CD4-positive, alpha-beta T cell treated with Interleukin-12 subunit alpha and Interleukin-12 subunit beta, for 1 hour (primary cell): Measurements from ENCODE around the gene GRIPAP1.

Experiments used
- DNase-seq: peaks from one replicate; pipeline ENCODE4 v3.0.0-alpha.2; 2020

Gene GRIPAP1

DNA sequence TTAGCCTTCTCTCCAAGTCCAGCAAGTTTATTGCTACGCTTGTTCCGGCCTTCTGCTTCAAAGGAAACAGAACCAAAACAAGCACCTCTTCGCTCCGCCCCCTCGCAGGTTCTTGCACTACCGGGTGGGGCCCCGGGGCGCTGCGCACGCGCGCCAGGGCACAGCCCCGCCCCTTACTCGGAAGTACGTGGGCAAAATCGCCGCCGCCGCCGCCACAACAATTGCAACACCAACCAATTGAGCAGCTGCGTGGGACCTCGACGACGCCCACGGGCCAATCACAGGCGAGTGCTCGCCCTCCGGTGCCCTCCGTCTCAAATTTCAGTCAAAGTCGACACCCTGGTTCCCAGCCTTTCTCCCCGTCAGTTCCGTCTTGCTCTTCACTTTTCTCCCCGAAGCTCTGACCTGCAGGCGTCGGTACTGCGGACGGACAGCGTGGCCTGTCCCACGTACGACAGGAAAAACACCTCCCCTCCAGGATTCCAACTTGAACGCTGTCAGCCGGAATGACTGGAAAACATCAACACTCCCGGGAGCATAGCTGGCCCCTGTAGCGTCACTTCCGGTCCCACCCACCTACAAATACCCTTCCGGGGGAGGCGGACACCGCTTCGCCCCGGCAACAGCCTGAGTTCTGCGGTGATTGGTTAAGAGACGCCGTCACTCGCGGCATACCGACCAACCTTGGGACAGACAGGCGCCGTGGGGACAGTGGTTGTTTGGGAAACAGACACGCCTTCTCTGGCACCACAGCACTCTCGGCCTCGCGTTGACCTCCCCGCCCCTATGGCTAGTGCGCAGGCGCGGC, 44.0 kb downstream of the GRIPAP1 start:
- DNase-seq = peak; percentile 96

DNA sequence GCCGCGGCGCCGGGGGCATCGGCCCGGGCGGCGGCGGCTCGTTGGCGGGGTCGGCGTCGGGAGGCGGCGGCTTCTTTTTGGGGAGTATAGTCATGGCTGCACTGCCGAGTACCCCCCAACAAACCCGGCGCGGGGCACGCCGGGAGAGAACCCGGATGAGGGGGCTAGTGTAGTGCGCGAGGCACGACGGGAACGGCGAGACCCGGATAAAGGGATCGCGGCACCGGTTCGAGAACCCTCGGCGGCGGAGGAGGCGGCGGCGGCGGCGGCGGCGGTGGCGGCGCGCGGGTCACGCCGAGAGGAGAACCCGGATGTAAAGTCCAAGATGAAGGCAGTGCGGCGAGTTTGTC, 44.6 kb downstream of the GRIPAP1 start, which contains the start of gene OTUD5:
Gene OTUD5, minus strand, starts transcription at position 131 of the 350 bp plus-strand sequence. Its CDS starts 37 bp downstream, at position 94.
- DNase-seq = peak; percentile 83

GRCh38 chrX:48956728-48957414, 45.2 kb downstream of the GRIPAP1 start:
- DNase-seq = peak; percentile 65

GRCh38 chrX:48948589-48948988, 53.5 kb downstream of the GRIPAP1 start:
- no peak for DNase-seq

GRCh38 chrX:48945517-48946348, 56.3 kb downstream of the GRIPAP1 start:
- peak; percentile 63 for DNase-seq

- DNase-seq = no peak
These were observed 59.2 kb downstream of the GRIPAP1 start for GRCh38 chrX:48942895-48943294.

GRCh38 chrX:48940404-48940955, 61.6 kb downstream of the GRIPAP1 start:
- no peak for DNase-seq

DNA sequence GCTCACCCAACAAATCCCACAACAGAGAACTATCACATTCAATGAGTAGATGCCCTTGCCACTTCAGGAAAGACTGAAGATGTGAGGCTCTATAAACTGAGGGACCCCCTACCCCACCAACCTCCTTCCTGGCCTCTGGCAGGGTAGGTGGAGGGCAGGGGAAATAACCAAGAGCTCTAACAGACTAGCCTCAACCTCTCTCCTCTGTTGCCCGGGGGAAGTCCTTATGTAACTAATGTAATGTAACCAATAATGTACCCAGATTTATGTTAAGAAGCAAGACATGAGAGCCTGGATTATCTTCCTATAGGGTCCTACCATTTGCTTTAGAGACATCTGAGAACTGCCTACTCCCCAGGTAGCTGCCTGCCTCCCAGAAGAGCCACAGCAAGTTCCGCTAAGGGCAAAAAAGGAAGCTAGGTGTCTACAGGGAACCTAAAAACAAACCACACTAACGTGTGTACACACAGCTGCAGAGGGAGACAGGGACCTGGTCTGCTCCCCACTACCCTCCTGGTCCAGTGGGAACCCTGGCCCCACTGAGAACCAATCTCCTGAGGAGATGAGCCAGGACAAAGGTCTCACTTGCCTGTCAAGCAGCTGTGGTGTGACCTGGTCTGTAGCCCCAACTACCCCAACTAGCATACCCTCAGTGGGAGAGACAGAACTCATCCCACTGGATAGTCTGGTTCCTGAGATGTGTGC, 62.4 kb downstream of the GRIPAP1 start:
- peak; percentile 54 for DNase-seq

- DNase-seq = peak; percentile 86
These were observed 63.2 kb downstream of the GRIPAP1 start for GRCh38 chrX:48938721-48939425.

- DNase-seq = peak; percentile 91
These were observed 64.8 kb downstream of the GRIPAP1 start for GRCh38 chrX:48937054-48937907.

- no peak for DNase-seq
These were observed 65.5 kb downstream of the GRIPAP1 start for GRCh38 chrX:48936429-48937053.

- no peak for DNase-seq
These were observed 66.8 kb downstream of the GRIPAP1 start for GRCh38 chrX:48935301-48935670.

- DNase-seq = peak; percentile 77
These were observed 67.3 kb downstream of the GRIPAP1 start for GRCh38 chrX:48934581-48935300.

GRCh38 chrX:48933757-48934156, 68.3 kb downstream of the GRIPAP1 start:
- DNase-seq = no peak

DNA sequence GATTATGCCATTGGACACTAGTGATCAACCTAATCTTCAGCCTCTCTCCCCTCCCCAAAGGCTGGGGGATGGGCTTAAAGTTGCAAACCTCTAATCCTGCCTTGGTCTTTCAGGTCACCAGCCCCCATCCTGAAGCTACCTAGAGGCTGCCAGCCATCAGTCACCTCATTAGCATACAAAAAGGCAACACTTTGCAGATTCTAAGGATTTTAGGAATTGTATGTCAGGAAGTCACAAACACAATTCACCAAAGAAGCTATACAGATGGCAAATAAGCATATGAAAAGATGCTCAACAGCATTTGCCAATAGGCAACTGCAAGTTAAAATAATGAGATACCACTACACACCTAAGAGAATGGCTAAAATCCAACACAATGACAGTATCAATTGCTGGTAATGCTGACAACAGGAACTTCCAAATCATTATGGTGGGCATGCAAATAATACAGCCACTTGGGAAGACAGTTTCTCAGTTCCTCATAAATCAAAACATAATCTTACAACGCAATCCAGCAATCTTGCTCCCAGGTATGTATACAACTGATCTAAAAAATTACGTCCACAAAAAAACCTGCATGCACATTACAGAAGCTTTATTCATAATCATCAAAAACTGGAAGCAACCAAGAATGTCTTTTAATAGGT, 74.2 kb downstream of the GRIPAP1 start:
- DNase-seq = no peak

DNA sequence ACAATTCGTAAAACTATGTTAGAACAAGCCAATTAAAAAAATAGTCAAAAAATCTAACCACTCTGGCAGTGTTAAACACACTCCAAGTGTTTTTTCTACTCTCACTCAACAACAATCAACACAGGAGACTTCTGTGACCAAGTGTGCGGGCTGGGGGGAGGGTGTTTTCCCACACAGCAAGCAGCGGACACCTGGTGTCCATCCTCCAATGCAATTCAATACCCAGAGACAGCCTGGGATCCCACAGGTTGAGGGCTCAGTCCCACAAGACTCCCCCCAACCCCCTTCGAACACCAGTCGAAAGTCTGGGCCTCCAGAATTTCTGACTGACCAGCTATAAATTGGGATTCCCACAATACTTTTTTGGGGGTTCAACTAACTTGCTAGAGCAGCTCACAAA, 74.9 kb downstream of the GRIPAP1 start:
- DNase-seq = no peak

GRCh38 chrX:48924270-48924669, 77.8 kb downstream of the GRIPAP1 start:
- DNase-seq = no peak

GRCh38 chrX:48923771-48924170, 78.3 kb downstream of the GRIPAP1 start:
- DNase-seq = no peak
